GM19043 (cell line): ENCODE measurements around the gene MAST1.
"Not testable (repeated sequence)": the region's sequence is repeated elsewhere in the genome, so short reads cannot be mapped to it uniquely, and the experiment has no call there.

Experiments
- ATAC-seq: cut with Tn5 transposase; IDR thresholded peaks from one replicate; pipeline ENCODE4 v1.9.1; 2021; ENCODE audit warnings: low read depth; ENCODE audit not compliant: unreplicated experiment

Gene MAST1

DNA sequence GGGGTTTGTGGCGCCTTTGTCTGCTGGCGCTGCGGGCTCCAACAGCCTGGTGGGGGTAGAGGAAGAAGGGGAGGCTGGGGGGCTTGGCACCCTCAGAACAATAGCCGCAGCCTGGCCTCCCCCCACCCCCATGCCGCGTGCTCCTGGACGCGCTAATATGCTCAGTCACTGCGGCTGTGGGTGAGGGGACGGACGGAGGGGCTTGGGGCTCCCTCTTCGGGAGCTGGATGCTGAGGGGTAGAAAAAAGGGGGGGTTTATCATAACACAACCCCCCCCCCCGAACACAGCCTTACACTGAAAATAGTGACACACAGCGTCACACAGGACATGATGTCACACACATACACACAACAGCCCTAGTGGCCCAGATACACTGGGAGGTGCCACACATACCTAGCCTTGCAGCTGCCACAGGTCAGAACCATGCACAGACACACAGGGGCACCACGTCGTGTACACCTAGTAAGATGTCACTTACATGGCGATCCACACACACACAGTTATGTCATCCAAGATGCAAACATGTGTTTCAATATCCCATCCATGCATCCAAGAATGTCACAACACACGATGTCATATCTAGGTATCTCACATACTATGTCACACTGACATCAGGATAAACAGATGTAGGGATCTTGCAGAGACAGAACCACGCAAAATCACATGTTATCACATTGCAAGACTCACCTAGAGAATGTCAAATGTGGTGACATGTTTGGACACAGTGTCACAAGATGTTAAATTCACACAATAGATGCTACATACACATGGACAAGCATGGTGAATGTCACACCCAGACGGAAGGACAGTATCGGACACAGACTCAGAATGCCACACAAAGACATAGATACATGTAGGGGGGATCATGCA, 806 bp downstream of the MAST1 start:
- ATAC-seq = no peak

DNA sequence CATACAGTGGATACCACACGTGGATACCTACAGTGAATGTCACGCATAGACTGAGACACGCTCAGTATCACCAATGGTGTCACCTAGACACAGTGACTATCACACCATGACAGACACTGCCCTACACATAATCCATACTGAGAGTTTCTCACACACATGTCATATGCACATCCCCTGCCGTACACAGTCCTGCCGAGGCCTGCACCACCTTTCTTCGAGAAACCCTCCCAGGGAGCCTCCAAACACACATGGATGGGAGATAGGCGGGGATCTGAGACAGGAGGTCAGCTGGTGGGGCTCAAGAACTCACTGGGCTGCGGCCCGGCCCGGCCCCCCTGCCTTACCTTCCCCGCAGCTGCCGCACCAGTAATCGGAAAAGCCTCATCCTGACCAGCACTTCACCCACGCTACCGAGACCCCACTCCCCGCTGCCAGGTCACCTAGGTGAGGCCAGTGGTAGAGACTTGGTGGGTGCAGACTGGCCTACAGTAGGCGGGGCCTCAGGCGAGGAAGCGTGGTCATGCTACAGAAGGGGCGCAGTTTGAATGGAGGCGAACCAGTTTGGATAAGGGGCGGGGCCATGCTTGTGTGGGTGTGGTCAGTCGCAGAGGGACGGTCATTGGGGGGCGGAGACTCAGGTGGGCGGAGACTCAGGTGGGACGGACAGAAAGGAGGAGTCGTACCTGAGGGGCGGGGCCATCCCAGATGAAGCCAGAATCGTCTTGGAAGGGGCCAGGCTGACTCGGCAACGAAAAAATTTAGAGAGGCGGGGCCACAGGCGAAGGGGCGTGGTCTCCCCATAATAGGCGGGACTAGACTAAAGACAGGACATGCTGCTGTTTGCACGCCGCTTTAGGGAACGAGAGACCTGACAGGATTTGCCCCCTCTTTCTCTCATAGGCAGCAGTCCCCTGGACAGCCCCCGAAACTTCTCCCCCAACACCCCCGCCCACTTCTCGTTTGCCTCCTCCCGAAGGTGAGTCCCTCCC, 2.1 kb downstream of the MAST1 start:
- no peak for ATAC-seq

DNA sequence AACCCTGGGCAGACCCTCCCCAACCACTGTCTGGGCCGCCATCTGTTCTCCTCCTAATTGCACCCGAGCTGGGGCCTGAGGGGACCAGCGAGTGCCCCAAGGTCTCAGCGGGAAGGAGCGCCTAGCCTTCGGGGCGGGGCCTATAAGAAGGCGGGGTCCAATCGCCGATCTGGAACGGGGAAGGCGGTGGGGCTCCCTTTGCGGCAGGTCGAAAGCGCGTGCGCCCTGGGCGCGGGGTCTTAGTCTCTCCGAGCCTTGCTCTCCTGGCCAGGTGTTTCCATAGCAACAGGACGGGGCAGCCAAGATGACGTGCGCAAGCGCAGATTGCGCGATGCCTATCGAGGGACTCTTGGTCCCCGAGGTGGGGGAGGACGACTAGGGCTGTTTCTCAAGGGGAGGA, 2.8 kb downstream of the MAST1 start:
- no peak for ATAC-seq

DNA sequence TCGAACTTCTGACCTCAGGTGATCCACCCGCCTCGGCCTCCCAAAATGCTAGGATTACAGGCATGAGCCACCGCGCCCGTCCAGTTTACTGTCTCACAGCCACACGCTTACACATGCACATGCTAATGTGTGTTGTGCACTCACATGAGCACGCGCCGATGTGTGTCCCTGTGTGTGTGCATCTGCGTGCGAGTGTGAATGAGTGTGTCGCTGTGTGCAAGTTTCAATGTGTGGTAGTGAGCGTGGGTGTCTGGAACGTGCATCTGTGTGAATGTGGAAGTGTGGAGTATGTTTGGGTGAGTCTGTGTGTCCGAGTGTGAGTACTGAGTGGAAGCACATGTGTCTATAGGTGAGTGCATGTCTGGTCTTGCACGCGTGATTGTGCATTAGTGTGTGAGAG, 4.2 kb downstream of the MAST1 start:
- ATAC-seq = no peak

DNA sequence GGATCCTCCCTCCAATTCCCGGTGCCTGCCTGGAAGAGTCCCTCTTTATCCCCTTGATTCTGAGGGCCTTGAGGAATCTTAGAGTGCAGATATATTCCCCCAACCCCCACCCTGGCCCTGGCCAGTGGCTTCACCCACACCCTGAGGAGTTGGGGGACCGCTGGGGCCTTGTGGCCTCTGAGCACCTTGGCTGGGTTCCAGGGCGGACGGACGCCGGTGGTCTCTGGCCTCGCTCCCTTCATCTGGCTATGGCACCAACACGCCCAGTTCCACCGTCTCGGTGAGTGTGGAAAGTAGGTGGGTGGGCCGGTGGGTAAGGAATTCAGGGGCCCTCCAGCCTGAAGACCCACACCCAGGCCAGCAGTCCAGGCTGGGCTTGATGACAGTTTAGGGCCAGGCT, 5.0 kb downstream of the MAST1 start:
- ATAC-seq = no peak

DNA sequence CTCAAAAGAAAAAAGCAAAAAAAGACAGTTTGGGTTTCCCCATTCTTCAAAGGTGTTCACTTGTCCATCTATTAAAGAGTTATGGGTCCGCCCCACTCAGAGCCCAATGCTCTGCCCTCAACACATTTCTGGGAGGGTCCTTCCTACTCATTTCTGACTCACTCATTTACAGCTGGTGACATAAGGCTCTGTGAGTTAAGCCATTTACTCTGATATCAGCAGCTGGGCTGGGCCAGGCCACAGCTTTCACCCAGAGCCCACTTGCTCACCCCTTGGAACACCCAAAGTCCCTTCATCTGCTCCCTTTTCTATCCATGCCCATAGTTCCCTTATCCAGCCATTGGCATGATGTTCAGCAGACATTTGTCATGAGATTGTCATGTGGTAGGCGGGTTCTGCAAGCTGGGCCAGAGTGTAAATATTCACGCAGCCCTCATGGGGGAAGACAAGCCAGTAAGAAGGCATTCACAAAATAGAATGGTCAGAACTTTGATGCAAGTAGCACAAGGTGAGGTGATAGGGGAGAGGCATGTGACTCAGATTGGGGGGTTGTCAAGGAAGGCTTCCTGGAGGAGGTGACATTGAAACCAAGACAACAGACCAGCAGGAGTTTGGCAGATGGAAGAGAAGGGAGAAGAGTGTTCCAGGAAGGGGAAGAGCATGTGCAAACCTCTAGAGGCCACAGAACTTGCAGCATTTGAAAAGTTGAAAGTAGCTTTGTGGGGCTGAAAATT, 5.9 kb downstream of the MAST1 start:
- ATAC-seq = no peak

DNA sequence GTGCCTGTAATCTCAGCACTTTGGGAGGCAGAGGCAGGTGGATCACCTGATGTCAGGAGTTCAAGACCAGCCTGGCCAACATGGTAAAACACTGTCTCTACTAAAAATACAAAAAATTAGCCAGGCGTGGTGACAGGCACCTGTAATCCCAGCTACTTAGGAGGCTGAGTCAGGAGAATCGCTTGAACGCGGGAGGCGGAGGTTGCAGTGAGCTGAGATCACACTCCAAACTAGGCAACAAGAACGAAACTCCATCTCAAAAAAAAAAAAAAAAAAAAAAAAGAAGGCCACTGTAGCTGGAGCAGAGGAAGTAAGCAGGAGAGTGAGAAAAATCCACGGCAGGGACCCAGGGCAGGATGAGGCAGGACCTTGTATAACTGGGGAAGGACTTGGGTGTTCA, 8.3 kb downstream of the MAST1 start:
- not testable (repeated sequence) for ATAC-seq

DNA sequence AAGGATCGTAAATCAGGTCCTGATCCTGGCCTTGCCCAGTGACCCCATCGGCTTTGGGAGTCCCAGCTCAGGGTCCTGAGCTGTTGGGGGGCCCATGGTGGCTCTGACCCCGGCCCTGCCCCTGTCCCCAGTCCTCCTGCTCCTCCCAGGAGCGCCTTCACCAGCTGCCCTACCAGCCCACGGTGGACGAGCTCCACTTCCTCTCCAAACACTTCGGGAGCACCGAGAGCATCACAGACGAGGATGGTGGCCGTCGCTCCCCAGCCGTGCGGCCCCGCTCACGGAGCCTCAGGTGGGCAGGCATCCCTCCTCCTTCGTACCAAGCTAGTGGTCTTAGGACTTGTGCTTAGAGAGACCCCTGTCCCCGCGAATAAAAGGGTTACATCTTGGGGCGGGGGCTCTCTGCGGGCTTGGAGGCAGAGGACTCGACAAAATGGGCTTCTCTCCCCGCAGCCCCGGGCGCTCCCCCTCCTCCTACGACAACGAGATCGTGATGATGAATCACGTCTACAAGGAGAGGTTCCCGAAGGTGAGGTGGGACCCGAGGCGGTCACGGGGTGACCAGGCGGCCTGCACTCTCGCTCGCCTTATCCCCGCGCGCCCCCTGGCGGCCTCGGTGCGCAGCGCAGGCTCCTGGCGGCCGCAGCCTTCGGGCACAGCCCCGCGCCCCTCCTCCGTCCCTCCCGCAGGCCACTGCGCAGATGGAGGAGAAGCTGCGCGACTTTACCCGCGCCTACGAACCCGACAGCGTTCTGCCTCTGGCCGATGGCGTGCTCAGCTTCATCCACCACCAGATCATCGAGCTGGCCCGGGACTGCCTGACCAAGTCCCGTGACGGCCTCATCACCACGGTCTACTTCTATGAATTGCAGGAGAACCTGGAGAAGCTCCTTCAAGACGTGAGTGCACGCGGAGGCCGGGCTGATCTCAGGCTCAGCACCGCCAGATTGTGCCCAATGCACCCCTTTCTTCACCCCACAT, 9.1 kb downstream of the MAST1 start:
- ATAC-seq = no peak

DNA sequence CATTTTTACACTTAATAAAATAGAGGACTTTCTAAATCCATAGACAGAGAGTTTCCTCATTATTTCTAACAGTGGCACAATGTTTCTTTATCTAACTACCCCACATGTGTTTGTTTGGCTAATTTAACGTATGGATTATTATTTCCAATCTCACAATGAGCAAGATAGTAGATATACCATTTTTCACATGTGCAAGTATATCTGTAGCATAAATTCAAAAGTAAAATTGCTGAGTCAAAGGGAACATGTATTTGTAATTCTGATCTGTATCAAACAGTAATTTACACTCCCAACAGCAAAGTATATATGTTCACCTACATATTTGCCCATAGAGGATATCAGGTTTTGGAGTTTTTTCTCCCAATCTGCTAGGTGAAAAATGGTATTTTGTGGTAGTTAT, 18.3 kb downstream of the MAST1 start:
- ATAC-seq = no peak

DNA sequence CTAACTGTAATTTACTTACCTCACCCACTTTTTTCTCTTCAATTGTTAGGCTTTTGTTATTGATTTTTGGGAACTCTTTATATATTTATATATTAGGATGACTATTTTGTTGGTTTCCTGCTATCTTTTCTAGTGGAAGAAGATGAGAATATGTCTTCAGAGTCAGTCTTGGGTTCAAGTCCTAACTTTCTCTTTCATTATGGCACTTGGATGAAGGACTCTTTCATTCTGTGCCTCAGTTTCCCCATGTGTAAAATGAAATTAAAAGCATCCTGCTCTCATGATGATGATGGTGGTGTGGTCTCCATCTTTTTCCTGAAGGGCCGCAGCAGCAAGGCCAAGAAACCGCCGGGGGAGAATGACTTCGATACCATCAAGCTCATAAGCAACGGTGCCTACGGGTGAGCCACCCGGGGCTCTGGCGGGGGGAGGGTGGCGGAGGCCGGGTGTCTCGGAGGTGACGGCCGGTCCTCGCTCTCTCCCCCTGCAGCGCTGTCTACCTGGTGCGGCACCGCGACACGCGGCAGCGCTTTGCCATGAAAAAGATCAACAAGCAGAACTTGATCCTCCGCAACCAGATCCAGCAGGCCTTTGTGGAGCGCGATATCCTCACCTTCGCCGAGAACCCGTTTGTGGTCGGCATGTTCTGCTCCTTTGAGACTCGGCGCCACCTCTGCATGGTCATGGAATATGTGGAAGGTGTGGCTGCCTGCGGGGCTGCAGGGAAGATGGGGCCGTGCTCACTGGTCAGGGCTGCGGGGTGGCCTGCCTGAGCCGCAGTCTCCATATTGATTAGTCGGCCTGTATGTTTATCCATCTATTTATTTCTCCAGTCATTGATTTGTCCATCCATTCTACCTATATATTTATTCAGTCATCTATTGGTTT, 20.0 kb downstream of the MAST1 start:
- ATAC-seq = no peak

DNA sequence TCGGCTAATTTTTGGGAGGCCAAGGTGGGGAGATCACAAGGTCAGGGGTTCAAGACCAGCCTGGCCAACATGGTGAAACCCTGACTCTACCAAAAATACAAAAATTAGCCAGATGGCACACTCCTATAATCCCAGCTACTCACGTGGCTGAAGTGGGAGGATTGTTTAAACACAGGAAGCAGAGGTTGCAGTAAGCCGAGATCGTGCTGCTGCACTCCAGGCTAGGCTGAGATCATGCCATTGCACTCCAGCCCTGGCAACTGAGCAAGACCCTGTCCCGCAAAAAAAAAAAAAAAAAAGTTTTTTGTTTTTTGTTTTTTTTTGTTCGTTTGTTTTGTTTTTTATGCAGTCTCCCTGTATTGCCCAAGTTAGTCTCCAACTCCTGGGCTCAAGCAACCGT, 21.2 kb downstream of the MAST1 start:
- no peak for ATAC-seq

DNA sequence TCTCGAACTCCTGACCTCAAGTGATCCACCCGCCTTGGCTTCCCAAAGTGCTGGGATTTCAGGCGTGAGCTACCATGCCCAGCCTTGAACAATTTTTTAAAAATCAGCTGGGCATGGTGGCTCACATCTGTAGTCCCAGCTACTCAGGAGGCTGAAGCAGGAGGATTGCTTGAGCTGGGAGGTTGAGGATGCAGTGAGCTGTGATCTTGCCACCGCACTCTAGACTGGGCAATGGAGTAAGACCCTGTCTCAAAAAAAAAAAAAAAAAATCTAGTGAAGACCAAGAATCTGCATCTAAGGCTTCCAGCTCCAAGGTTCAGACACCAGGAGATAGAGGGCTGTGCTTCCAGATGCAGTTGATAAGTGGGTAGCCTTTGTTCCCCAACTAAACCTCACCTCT, 25.8 kb downstream of the MAST1 start:
- ATAC-seq = no peak

DNA sequence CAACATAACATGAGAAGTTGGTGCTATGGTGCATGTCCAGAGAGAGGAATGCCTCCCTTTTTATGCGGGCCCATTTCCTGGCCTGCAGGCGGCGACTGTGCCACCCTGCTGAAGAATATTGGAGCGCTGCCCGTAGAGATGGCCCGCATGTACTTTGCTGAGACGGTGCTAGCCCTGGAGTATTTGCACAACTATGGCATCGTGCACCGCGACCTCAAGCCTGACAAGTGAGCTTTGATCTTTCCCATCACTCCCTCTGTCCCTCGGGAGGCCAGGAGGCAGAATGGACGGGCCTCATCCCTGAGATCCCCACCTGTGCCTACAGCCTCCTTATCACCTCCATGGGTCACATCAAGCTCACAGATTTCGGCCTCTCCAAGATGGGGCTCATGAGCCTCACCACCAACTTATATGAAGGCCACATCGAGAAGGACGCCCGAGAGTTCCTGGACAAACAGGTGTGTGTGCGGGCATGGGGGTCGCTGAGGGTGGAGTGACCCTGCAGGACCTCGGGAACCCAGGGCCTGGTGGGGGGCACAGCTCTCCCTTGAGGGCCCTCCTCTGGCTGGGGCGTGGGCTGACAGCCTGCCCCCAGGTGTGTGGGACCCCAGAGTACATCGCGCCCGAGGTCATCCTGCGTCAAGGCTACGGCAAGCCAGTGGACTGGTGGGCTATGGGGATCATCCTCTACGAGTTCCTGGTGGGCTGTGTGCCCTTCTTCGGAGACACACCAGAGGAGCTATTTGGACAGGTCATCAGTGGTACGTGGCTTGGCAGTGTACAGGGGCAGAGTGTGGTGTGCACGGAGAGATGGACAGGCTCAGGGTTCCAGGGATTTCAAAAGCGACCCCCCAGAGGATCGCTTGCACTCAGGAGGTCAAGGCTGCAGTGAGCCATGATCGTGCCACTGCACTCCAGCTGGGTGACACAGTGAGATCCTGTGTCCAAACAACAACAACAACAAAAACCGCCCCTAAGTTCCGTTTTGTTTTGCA, 26.7 kb downstream of the MAST1 start:
- ATAC-seq = no peak

DNA sequence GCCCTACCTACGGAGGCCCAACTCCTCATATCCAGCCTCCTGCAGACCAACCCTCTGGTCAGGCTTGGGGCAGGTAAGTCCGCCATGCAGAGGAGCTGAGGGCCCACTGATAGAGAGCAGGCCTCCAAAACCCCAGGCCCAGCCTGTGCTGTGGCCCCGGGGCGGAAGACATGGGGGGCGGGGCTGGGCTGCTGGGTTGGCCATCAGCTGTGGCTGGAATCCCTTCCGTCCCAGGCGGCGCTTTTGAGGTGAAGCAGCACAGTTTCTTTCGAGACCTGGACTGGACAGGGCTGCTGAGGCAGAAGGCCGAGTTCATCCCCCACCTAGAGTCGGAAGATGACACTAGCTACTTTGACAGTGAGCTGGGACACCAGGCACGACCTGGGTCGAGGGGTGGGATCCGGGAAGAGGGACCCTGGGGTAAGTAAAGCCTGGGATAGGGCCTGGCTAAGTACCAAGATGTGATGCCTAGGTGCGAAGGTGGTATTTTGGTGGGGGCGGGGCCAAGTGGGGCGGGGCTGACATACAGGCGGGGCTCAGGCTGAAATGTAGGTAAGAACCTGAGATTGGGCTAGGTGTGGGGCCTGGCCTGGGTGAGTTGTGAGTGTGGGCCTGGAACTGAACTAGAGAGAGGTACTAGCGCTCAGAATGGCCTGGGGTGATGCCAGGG, 27.6 kb downstream of the MAST1 start:
- ATAC-seq = no peak

DNA sequence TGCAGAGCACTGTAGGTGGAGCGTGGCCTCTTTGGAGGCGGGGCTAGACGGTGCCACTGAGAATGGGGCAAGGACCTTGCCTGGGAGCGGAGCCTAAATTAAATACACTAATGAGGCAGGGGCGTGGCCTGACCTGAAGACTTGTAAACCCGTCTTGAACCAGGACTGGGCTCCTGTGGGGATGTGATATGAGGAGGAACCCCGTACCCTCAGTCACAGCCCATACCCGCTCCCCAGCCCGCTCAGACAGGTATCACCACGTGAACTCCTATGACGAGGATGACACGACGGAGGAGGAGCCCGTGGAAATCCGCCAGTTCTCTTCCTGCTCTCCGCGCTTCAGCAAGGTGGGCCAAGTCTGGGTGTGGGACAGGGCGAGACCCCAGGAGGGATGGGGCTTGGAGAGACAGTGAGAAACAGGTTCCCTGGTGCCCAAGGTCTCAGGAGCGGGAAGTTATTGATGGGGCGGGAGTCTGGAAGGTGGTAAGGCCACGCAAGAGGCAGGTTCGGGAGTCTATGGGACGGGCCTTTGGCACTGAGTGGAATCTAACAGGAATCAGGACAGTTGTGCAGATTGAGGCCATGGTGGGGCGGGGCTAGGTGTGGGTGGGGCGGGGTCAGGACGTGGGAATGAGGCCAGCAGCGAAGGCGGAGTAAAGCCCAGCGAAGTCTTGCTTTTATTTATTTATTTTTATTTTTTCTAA, 28.3 kb downstream of the MAST1 start:
- no peak for ATAC-seq
